Neuron (in vitro differentiated cells): ENCODE data around the gene RCOR3.

Source experiments
- H2AFZ ChIP-seq: one replicate; pipeline ENCODE4 v1.6.1; 2013; ENCODE audit warnings: low read depth, mild to moderate bottlenecking, inconsistent platforms, low read length, moderate library complexity
- H3K27me3 ChIP-seq: one replicate; pipeline ENCODE4 v1.6.1; 2013; ENCODE audit warnings: low read length; ENCODE audit not compliant: insufficient read depth
- H3K36me3 ChIP-seq: one replicate; pipeline ENCODE4 v1.6.1; 2013; ENCODE audit warnings: low read length; ENCODE audit not compliant: insufficient read depth
- H3K4me1 ChIP-seq: one replicate; pipeline ENCODE4 v1.6.1; 2013; ENCODE audit warnings: low read length; ENCODE audit not compliant: insufficient read depth
- H3K4me3 ChIP-seq: 2 replicates; pipeline ENCODE4 v1.5.1; 2013; ENCODE audit warnings: mild to moderate bottlenecking, low read length, moderate library complexity
- H3K9me3 ChIP-seq: one replicate; pipeline ENCODE4 v1.6.1; 2013; ENCODE audit warnings: low read length

Gene RCOR3

DNA sequence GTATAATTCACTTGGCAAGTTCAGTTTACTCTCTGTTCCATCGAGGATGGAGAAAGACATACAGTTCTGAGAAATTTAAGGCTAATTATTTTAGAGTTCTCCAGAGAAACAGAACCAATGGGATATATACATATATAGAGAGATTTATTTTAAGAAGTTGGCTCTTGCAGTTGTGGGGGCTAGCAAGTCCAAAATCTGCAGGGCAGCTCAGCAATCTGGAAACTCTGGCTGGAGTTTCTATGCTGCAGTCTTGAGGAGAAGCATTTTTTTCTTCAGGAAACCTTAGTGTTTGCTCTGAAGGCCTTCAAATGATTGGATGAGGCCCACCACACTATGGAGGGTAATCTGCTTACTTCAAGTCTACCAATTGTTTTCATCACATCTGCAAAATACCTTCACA lies 102.0 kb downstream of the RCOR3 start:
- H2AFZ ChIP-seq: no peak overlapping the region
- no peaks in the 10 kb centered on the region for H3K4me1 ChIP-seq
- H3K9me3 ChIP-seq: no peaks in the 10 kb centered on the region
- no peaks in the 10 kb centered on the region for H3K36me3 ChIP-seq
- no peak overlapping the region for H3K4me3 ChIP-seq
- no peaks in the 10 kb centered on the region for H3K27me3 ChIP-seq
